ENCODE measurements around the gene EMCN.

- TF ChIP-seq POLR2A (IDR thresholded peaks at IDR 0.05; ENCODE audit: borderline replicate concordance, extremely low read depth, insufficient read depth, insufficient read length) = no peak
- no peak for TF ChIP-seq TCF7L2 (IDR thresholded peaks at IDR 0.05; ENCODE audit: borderline replicate concordance, extremely low read depth, insufficient read depth, insufficient read length)
These were observed 170.6 kb downstream of the EMCN start for GRCh38 chr4:100347241-100347640.

Measured in HCT116 (cell line).